HG03575 (cell line): Measurements from ENCODE around the gene CDK17.
"Not testable (repeated sequence)": the region's sequence is repeated elsewhere in the genome, so short reads cannot be mapped to it uniquely, and the experiment has no call there.

Source experiments
- ATAC-seq: cut with Tn5 transposase; IDR thresholded peaks from one replicate; pipeline ENCODE4 v1.9.1; 2021; ENCODE audit not compliant: unreplicated experiment, insufficient number of reproducible peaks, low FRiP score; ENCODE audit errors: extremely low read depth

Gene CDK17

GRCh38 chr12:96399919-96400630, at the start of gene CDK17:
Gene CDK17 (minus strand): TSS chr12:96400439. CDS start chr12:96334836, 65,603 bp downstream.
- ATAC-seq, result no peak

GRCh38 chr12:96448300-96448699, 48.1 kb upstream of the CDK17 start:
- ATAC-seq, result no peak

- ATAC-seq, result no peak
These were observed 47.0 kb upstream of the CDK17 start for GRCh38 chr12:96447256-96447655.

GRCh38 chr12:96445691-96446583, 45.7 kb upstream of the CDK17 start:
- peak; percentile 92 for ATAC-seq

- ATAC-seq, result no peak
These were observed 44.2 kb upstream of the CDK17 start for GRCh38 chr12:96444399-96444798.

GRCh38 chr12:96442906-96443305, 42.7 kb upstream of the CDK17 start:
- ATAC-seq, result no peak

GRCh38 chr12:96441816-96442215, 41.6 kb upstream of the CDK17 start:
- no peak for ATAC-seq

- ATAC-seq, result no peak
These were observed 38.1 kb upstream of the CDK17 start for GRCh38 chr12:96438330-96438729.

GRCh38 chr12:96437171-96437445, 36.9 kb upstream of the CDK17 start:
- ATAC-seq, result no peak

GRCh38 chr12:96436366-96437170, 36.3 kb upstream of the CDK17 start:
- ATAC-seq, result no peak

GRCh38 chr12:96434107-96434506, 33.9 kb upstream of the CDK17 start:
- ATAC-seq, result no peak

- not testable (repeated sequence) for ATAC-seq
These were observed 32.5 kb upstream of the CDK17 start for GRCh38 chr12:96432496-96433321.

- ATAC-seq, result no peak
These were observed 30.8 kb upstream of the CDK17 start for GRCh38 chr12:96431067-96431466.

GRCh38 chr12:96427269-96427729, 27.1 kb upstream of the CDK17 start:
- ATAC-seq, result no peak

GRCh38 chr12:96425951-96426350, 25.7 kb upstream of the CDK17 start:
- no peak for ATAC-seq

- no peak for ATAC-seq
These were observed 25.1 kb upstream of the CDK17 start for GRCh38 chr12:96425321-96425720.

GRCh38 chr12:96424601-96425000, 24.4 kb upstream of the CDK17 start:
- no peak for ATAC-seq

- ATAC-seq, result no peak
These were observed 22.0 kb upstream of the CDK17 start for GRCh38 chr12:96422192-96422591.

- ATAC-seq, result no peak
These were observed 20.8 kb upstream of the CDK17 start for GRCh38 chr12:96421014-96421413.
